DND-41 (cell line): ENCODE data around the gene STX10.

Source experiments
- CTCF ChIP-seq: IDR thresholded peaks from 2 replicates; pipeline ENCODE4 v1.5.1; 2012; ENCODE audit warnings: borderline replicate concordance, low read length, moderate library complexity, mild to moderate bottlenecking; ENCODE audit not compliant: poor library complexity, severe bottlenecking; ENCODE audit errors: extremely low read depth
- EZH2 ChIP-seq: IDR thresholded peaks from 3 replicates; pipeline ENCODE4 v1.6.1; 2012; ENCODE audit warnings: borderline replicate concordance, low read depth, mild to moderate bottlenecking, moderate library complexity, low read length, inconsistent platforms; ENCODE audit not compliant: severe bottlenecking

GRCh38 chr19:13163609-13164342, 13.6 kb upstream of the STX10 start:
- TF ChIP-seq CTCF (no peak), EZH2 (no peak)
